Natural killer cell treated with Interleukin-12 subunit alpha and Interleukin-12 subunit beta and Interleukin-15 and Interleukin-18, amount 100 ng/mL, for 72 hours (primary cell): ENCODE results near the gene HOXC4. TPM values are rescaled to one million over a fixed set of nuclear protein-coding genes. Genes with fewer than 3 reads are reported as not detected.
A peak's percentile ranks its signal among the peaks of the same experiment; 100 is the strongest.
"Not testable (repeated sequence)": the region's sequence is repeated elsewhere in the genome, so short reads cannot be mapped to it uniquely, and the experiment has no call there.

Experiments
- ATAC-seq, 2 donors: fragments of 150-1000 bp; cut with Tn5 transposase in 1 of 2; sonication (Bioruptor Pico), chemical (Tn5 transposase) in 1 of 2; 2 replicates each; pipeline ENCODE4 v1.10.0; 2021
- DNase-seq: peaks from one replicate; pipeline ENCODE4 v3.0.0; 2022; ENCODE audit warnings: low spot score
- H3K27ac Mint-ChIP-seq, 2 donors: 1 replicate in 1 of 2; 2 replicates in 1 of 2; pipeline ENCODE4 v1.8.0; 2022; ENCODE audit warnings: mixed read lengths in 2 of 2, mild to moderate bottlenecking in 1 of 2, moderate library complexity in 1 of 2
- H3K27me3 Mint-ChIP-seq, 2 donors: 1 replicate in 1 of 2; 2 replicates in 1 of 2; pipeline ENCODE4 v1.8.0; 2022; ENCODE audit warnings: mixed read lengths in 2 of 2
- H3K36me3 Mint-ChIP-seq: one replicate; pipeline ENCODE4 v1.8.0; 2022; ENCODE audit warnings: mixed read lengths
- H3K4me1 Mint-ChIP-seq, 2 donors: 1 replicate in 1 of 2; 2 replicates in 1 of 2; pipeline ENCODE4 v1.8.0; 2022; ENCODE audit warnings: low read depth in 2 of 2, mixed read lengths in 2 of 2, mild to moderate bottlenecking in 1 of 2
- H3K4me3 Mint-ChIP-seq: one replicate; pipeline ENCODE4 v1.8.0; 2022; ENCODE audit warnings: mixed read lengths
- H3K9me3 Mint-ChIP-seq: 2 replicates; pipeline ENCODE4 v1.8.0; 2022; ENCODE audit warnings: mixed read lengths
- total RNA-seq, 2 donors: library from RNA; stranded (reverse); gene quantifications; one replicate each; pipeline ENCODE4 v1.2.3, GENCODE V29; 2022

Gene HOXC4
- total RNA-seq, 2 donors from 2014 or later, result 1.3 to 2.3 TPM

GRCh38 chr12:54077843-54078242 is 24.2 kb downstream of the HOXC4 start:
- not testable (repeated sequence) for H3K27ac Mint-ChIP-seq, ATAC-seq, H3K27me3 Mint-ChIP-seq, H3K4me3 Mint-ChIP-seq, H3K9me3 Mint-ChIP-seq, H3K36me3 Mint-ChIP-seq, DNase-seq
- H3K4me1 Mint-ChIP-seq, result peaks cover 13 to 18% of the 10 kb centered on the region in 2 donors

- not testable (repeated sequence) for H3K27me3 Mint-ChIP-seq, DNase-seq, H3K9me3 Mint-ChIP-seq, H3K4me3 Mint-ChIP-seq, H3K36me3 Mint-ChIP-seq, ATAC-seq, H3K27ac Mint-ChIP-seq
- peaks cover 15 to 21% of the 10 kb centered on the region in 2 donors for H3K4me1 Mint-ChIP-seq
Observed at GRCh38 chr12:54079115-54079514, 25.5 kb downstream of the HOXC4 start.

GRCh38 chr12:54080008-54080924 is 26.6 kb downstream of the HOXC4 start:
- not testable (repeated sequence) for H3K27me3 Mint-ChIP-seq, H3K4me3 Mint-ChIP-seq, DNase-seq, H3K36me3 Mint-ChIP-seq, ATAC-seq, H3K9me3 Mint-ChIP-seq
- peak overlapping the region; percentile 74 to 93 for H3K27ac Mint-ChIP-seq
- peaks cover 15 to 21% of the 10 kb centered on the region in 2 donors for H3K4me1 Mint-ChIP-seq

- not testable (repeated sequence) for H3K27me3 Mint-ChIP-seq, ATAC-seq, DNase-seq, H3K36me3 Mint-ChIP-seq, H3K9me3 Mint-ChIP-seq
- Mint-ChIP-seq H3K4me3 (peak overlapping the region; percentile 92), H3K27ac (peak overlapping the region; percentile 74 to 93), H3K4me1 (peaks cover 15 to 21% of the 10 kb centered on the region in 2 donors)
Observed at GRCh38 chr12:54081053-54081514, 27.4 kb downstream of the HOXC4 start.

GRCh38 chr12:54081581-54082396 is 28.2 kb downstream of the HOXC4 start:
- Mint-ChIP-seq H3K27ac (peak overlapping the region; percentile 74 to 93), H3K4me1 (peaks cover 15 to 21% of the 10 kb centered on the region in 2 donors), H3K4me3 (peak overlapping the region; percentile 92)
- not testable (repeated sequence) for ATAC-seq, H3K27me3 Mint-ChIP-seq, H3K9me3 Mint-ChIP-seq, DNase-seq, H3K36me3 Mint-ChIP-seq

- H3K27ac Mint-ChIP-seq, result peak overlapping the region; percentile 74 to 93
- ATAC-seq (peak in 1 of 2 donors; percentile 59), DNase-seq (no peak)
- peaks cover 0 to 8% of the 10 kb centered on the region in 2 donors for H3K27me3 Mint-ChIP-seq
- peak overlapping the region; percentile 92 for H3K4me3 Mint-ChIP-seq
- H3K9me3 Mint-ChIP-seq, result no peaks in the 10 kb centered on the region
- no peaks in the 10 kb centered on the region for H3K36me3 Mint-ChIP-seq
- peaks cover 15 to 21% of the 10 kb centered on the region in 2 donors for H3K4me1 Mint-ChIP-seq
Observed at GRCh38 chr12:54082397-54082892, 28.8 kb downstream of the HOXC4 start.

GRCh38 chr12:54088011-54088410 is 34.4 kb downstream of the HOXC4 start:
- not testable (repeated sequence) for DNase-seq, ATAC-seq, H3K27ac Mint-ChIP-seq, H3K4me3 Mint-ChIP-seq, H3K9me3 Mint-ChIP-seq, H3K36me3 Mint-ChIP-seq
- H3K27me3 Mint-ChIP-seq, result peaks cover 33 to 41% of the 10 kb centered on the region in 2 donors
- peaks cover 6 to 10% of the 10 kb centered on the region in 2 donors for H3K4me1 Mint-ChIP-seq

- H3K4me3 Mint-ChIP-seq, H3K36me3 Mint-ChIP-seq: not testable (repeated sequence)
Observed at GRCh38 chr12:54089465-54089864, 35.8 kb downstream of the HOXC4 start.

GRCh38 chr12:54090312-54090711 is 36.7 kb downstream of the HOXC4 start:
- Mint-ChIP-seq H3K27me3 (peaks cover 34 to 50% of the 10 kb centered on the region in 2 donors), H3K4me1 (peaks cover 5 to 10% of the 10 kb centered on the region in 2 donors), H3K4me3 (peak overlapping the region; percentile 75)
- H3K9me3 Mint-ChIP-seq, ATAC-seq, H3K36me3 Mint-ChIP-seq, H3K27ac Mint-ChIP-seq, DNase-seq: not testable (repeated sequence)

More at GRCh38 chr12:54089465-54089864, 35.8 kb downstream of the HOXC4 start:
- ATAC-seq, H3K9me3 Mint-ChIP-seq, DNase-seq, H3K27ac Mint-ChIP-seq: not testable (repeated sequence)
- H3K27me3 Mint-ChIP-seq, result peaks cover 34 to 46% of the 10 kb centered on the region in 2 donors
- peaks cover 5 to 10% of the 10 kb centered on the region in 2 donors for H3K4me1 Mint-ChIP-seq

GRCh38 chr12:54092943-54093342 is 39.3 kb downstream of the HOXC4 start:
- H3K36me3 Mint-ChIP-seq, DNase-seq, ATAC-seq, H3K4me3 Mint-ChIP-seq, H3K27ac Mint-ChIP-seq, H3K9me3 Mint-ChIP-seq: not testable (repeated sequence)
- Mint-ChIP-seq H3K27me3 (peaks cover 41 to 46% of the 10 kb centered on the region in 2 donors), H3K4me1 (peaks cover 5 to 10% of the 10 kb centered on the region in 2 donors)

GRCh38 chr12:54095928-54096327 is 42.3 kb downstream of the HOXC4 start:
- not testable (repeated sequence) for ATAC-seq, H3K36me3 Mint-ChIP-seq, H3K4me3 Mint-ChIP-seq, DNase-seq, H3K27ac Mint-ChIP-seq, H3K9me3 Mint-ChIP-seq, H3K4me1 Mint-ChIP-seq
- peaks cover 25 to 28% of the 10 kb centered on the region in 2 donors for H3K27me3 Mint-ChIP-seq

- H3K27ac Mint-ChIP-seq, ATAC-seq, H3K36me3 Mint-ChIP-seq, DNase-seq, H3K4me1 Mint-ChIP-seq, H3K4me3 Mint-ChIP-seq, H3K9me3 Mint-ChIP-seq: not testable (repeated sequence)
- peaks cover 20 to 24% of the 10 kb centered on the region in 2 donors for H3K27me3 Mint-ChIP-seq
Observed at GRCh38 chr12:54098644-54099043, 45.0 kb downstream of the HOXC4 start.

GRCh38 chr12:54100588-54100987 is 47.0 kb downstream of the HOXC4 start:
- DNase-seq, H3K36me3 Mint-ChIP-seq, H3K27ac Mint-ChIP-seq, H3K4me1 Mint-ChIP-seq, ATAC-seq, H3K4me3 Mint-ChIP-seq, H3K9me3 Mint-ChIP-seq: not testable (repeated sequence)
- H3K27me3 Mint-ChIP-seq, result peaks cover 18 to 25% of the 10 kb centered on the region in 2 donors
